Jurkat, Clone E6-1 (cell line): Measurements from ENCODE around the gene AGPAT3.
"Not testable (repeated sequence)": the region's sequence is repeated elsewhere in the genome, so short reads cannot be mapped to it uniquely, and the experiment has no call there.

ENCODE experiments used
- DNase-seq: peaks from one replicate; pipeline ENCODE4 v3.0.0-alpha.2; 2011; ENCODE audit warnings: low read depth, low spot score
- H3K4me3 ChIP-seq: 2 replicates; pipeline ENCODE4 v1.5.1; 2011; ENCODE audit warnings: mild to moderate bottlenecking, low read length, control low read depth, moderate library complexity

Gene AGPAT3

DNA sequence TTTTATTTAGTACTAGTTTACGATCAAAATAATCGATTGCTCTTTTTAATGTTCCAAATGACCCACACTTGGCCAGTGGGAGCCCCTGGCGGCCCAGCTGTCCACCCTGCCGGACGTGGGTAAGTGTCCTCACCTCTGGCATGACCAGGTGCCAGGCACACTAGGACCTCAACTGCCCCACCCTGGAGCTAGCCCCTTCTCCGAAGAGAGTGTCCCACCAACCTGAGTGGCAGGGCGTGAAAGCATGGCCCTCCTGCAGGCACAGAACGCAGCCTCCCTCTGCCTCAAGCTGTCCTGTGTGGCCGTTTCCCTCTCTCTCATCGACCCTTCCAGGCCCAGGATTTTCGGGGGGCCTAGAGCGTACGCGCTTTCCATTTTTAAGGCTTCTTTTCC is 32.9 kb upstream of the AGPAT3 start:
- DNase-seq = no peak
- no peak overlapping the region for H3K4me3 ChIP-seq

DNA sequence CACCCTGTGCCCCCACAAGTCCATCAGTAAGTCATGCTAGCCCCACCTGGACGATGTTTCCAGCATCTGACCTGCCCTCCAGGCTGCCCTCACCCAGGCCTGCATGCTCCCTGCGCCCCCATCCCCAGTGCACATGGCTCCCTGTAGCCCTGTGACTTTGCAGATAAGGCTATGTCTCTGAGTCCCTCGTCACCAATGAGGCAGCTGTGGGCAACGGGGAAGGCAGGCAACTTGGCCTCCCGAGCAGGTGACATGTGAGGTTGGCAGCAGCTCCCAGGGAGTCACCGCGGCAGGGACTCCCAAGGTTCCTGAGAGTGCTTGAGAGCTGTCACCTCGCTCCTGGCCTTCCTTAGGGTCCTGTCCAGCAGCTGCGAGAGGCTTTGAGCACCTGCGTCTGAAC is 32.4 kb upstream of the AGPAT3 start:
- H3K4me3 ChIP-seq = no peak overlapping the region
- no peak for DNase-seq

DNA sequence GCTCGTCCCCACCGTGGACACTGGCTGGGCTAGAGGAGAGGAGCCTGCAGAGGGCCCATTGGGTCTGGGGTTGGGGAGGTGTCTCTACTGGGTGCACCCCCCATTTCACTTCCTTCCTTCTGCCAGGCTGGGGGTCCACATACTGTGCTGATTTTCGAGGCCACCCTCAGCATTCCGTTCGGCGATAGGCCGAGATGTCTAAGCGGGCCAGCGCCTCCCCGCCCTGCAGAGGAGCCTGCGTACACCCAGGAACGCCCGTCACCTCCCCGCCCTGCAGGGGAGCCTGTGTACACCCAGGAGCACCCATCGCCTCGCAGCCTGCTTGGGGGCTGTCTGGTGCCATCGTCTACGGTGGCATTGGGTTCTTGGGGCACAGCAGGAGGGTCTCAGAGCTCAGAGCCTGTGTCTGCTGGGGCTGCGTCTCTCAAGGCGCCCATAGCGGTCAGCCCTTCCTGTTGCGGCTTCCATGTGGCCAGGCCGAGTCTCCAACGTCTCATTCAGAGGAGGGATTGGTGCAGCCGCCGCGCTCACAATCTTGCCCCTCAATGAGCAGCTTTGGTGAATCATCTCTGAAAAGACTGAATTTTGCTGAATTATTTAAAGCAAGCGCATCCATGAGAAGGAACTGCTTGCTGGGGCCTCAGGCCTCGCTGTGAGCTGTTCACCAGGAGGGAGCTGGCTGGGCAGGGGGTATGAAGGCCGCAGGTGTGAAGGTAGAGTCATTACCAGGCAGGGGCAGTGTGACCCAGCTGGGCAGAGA is 30.7 kb upstream of the AGPAT3 start:
- DNase-seq = no peak
- H3K4me3 ChIP-seq = no peak overlapping the region

DNA sequence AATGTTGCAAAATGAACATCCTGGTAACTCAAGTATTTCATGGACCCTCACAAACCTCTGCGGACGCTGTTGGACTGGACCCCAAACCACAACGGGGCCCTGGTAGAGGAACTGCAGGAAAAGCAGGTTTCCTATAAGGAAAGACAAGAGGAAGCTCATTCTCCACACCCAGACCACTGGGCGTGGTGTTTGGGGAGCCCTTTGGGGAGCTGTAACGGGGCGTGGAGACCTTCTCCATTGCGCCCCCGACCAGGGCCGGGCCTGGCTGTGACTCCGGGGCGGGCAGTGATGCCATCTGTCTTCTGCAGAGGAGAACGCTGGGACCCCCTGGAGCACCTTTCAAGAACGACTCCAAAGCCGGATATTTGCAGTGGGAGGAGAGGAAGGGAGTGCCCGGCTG is 30.0 kb upstream of the AGPAT3 start:
- no peak overlapping the region for H3K4me3 ChIP-seq
- DNase-seq = no peak

DNA sequence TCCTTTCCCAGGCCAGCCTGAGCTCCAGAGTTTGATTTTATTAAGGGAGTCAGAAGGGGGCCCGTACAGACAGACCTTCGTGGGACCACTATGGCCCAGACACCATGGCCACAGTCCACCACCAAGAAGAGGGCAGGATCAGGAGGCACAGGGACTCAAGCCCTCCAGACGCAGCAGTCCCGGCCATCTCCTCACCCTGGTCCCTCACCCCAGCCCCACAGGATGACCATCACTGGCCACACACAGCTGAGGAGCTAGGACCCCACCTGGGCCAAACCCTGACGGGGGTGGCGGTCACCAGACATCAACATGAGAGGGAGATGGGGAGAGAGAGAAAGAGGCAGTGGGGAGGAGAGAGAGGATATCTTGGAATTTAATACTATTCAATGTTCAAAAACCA is 29.2 kb upstream of the AGPAT3 start:
- DNase-seq = no peak
- H3K4me3 ChIP-seq = no peak overlapping the region

DNA sequence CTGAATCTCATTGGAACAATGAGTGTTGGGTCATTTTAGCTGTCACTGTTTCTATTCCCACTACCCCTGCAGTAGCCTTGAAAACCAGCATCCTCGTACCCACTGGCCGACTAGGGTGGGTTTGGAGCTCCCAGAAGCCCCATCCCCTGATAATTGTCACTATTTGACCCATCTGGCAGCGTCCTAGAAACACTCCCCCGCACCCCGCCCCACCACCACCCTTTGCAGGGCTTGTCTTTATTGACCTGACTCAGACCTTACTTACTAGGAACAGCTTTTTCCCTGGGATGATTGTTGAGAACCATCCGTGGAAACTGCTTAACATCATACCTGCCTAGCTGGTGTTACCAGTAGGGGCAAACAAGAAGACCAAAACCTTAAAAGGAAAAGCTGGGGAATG is 28.4 kb upstream of the AGPAT3 start:
- H3K4me3 ChIP-seq = no peak overlapping the region

DNA sequence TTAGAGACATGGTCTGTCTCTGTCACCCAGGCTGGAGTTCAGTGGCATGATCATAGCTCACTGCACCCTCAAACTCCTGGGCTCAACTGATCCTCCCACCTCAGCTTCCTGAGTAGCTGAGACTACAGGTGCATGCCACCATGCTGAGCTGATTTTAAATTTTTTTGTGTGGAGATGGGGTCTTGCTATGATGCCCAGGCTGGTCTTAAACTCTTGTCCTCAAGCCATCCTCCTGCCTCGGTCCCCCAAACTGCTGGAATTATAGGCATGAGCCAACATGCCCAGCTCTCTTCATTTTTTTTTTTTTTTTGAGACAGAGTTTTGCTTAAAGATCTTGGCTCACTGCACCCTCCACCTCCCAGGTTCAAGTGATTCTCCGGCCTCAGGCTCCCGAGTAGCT is 24.8 kb upstream of the AGPAT3 start:
- H3K4me3 ChIP-seq = no peak overlapping the region
- no peak for DNase-seq

More for the DNA sequence above, 28.4 kb upstream of the AGPAT3 start:
- DNase-seq = no peak

DNA sequence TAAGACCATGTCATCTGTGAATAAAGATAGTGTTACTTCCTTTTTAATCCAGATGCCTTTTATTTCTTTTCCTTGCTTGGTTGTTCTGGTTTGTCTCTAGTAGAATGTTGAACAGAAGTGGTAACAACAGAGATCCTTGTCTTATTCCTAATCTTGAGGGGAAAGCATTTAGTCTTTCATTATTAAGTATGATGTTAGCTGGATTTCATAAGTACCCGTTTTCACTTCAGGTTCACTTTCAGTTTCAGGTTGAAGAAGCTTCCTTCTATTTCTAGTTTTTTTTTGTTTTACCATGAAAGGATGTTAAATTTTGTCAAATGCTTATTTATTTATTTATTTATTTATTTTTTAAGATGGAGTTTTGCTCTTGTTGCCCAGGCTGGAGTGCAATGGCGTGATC is 22.3 kb upstream of the AGPAT3 start:
- H3K4me3 ChIP-seq = no peak overlapping the region
- DNase-seq = no peak

DNA sequence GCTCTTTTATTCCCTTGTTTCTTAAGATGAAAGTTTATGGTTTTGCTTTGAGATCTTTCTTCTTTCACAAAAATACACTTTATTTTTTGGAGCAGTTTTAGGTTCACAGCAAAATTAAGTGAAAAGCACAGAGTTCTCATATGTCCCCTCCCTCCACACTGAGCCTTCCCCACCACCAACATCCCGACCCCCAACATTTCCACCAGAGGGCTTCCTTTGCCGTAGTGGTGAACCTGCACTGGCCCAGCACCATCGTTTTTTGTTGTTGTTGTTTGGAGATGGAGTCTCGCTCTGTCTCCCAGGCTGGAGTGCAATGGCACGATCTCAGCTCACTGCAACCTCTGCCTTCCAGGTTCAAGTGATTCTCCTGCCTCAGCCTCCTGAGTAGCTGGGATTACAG is 20.1 kb upstream of the AGPAT3 start:
- DNase-seq, H3K4me3 ChIP-seq: not testable (repeated sequence)

DNA sequence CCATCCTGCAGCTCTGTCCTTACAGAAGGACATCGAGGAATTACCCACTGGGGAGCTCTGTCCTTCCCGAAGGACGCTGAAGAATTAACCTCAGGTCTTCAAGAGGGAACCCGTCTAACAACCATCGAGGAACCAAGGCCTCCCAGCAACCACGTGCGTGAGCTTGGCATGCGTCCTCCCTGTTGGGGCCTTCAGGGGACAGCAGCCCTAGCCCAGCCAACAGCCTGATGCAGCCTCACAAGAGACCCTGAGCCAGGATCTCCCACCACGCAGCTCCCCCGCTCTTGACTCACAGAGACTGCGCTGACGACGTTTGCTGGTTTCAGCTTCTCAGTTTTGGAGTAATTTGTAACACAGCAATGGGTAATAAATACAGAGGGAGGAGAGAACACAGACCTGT is 19.6 kb upstream of the AGPAT3 start:
- no peak overlapping the region for H3K4me3 ChIP-seq
- no peak for DNase-seq

DNA sequence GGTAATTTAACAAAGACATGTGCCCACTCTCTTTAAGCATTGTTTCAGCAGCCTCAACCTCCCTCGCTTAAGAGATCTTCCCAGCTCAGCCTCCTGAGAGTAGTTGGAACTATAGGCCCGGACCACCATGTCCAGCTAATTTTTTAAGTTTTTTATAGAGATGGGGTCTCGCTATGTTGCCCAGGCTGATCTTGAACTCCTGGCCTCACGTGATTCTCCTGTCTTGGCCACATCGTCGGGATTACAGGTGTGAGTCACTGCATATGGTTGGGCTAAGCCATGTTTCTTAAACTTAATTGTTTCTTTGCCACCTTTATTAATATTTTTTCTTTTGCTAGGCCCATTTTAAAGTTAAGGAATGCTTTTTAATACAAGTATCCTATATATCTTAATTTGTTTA is 18.6 kb upstream of the AGPAT3 start:
- no peak overlapping the region for H3K4me3 ChIP-seq
- DNase-seq = no peak

DNA sequence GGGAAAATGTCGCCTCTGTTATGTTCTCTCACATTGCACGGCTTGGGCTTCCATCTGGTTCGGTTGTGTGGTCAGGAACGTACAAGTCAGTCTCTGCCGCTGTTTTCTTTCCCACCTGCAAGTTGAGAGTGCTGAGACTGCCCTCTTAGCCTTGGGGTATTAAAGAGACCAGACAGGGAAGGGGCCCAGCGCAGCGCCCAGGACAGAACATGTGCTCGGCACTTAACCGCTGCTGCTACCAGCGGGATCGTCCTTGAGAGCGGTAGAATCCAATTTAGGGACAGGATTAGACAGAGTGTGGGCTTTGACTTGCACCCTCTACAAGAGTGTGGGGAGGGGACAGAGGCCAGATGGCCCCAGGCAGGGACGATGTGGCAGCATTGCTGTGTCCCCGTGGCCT is 17.7 kb upstream of the AGPAT3 start:
- no peak for DNase-seq
- no peak overlapping the region for H3K4me3 ChIP-seq

DNA sequence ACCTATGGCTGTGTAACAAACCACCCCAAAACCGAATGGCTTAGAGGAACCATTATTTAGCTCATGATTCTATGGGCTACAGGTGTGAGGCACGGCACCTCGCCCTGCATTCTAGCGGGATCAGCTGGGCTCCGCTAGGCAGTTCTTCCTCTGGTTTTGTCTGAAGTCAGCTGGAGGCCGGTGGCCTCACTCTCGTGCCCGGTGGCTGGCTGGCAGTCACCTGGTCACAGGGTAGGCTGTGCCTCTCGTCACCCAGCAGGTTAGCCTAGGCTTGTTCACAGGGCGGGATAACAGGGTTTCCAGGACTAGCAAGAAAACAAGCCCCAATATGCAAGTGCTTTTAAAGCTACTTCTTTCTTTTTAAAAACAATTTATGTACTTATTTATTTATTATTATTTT is 16.3 kb upstream of the AGPAT3 start:
- DNase-seq = no peak
- no peak overlapping the region for H3K4me3 ChIP-seq

DNA sequence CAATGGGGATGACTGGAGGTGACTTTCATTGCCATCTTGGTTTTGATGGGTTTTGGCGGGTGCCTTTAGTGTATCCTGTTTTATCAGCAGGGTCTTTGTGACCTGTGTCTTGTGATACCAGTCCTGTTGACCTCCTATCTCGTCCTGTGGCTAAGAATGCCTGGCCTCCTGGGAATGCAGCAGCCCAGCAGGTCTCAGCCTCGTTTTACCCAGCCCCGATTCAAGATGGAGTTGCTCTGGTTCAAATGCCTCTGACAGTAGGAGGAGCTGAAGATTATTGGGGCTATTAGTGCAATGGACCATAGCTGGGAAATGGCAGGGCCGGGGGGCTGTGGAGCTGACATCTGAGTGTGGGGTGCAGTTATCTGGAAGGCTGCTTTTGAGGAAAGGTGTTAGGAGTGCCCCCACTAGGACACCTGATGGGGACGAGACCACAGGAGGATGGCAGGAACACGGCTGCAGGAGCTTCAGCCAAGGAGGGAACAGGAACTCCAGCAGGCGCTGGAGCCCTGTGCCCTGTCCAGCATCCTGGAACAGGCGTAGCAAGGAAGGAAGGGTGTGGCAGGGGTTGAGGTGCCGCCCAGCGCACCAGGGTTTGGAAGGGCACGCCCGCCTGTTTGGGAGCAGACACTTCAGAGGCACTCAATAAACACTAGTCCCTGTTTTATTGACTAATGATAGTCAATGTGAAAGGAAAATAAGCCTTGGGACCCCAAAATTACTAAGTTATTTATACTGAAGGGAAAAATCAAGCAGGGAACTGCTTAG is 15.3 kb upstream of the AGPAT3 start:
- no peak overlapping the region for H3K4me3 ChIP-seq
- no peak for DNase-seq

DNA sequence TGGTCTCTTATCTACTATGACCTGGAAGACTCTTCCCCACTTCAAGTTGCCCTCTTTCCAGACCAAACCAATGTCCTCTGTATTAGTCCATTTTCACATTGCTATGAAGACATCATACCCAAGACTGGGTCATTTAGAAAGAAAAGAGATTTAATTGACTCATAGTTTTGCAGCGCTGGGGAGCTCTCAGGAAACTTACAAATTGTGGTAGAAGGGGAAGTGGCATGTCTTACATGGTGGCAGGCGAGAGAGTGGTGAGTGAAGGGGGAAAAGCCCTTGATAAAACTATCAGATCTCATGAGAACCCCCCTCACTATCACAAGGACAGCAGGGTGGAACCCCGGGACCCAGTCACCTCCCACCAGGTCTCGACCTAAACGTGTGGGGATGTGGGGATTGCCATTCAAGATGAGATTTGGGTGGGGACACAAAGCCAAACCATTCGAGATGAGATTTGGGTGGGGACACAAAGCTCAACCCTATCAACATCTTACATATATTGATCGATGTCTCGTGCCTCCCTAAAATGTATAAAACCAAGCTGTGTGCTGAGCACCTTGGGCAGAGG is 14.2 kb upstream of the AGPAT3 start:
- no peak for DNase-seq
- no peak overlapping the region for H3K4me3 ChIP-seq

DNA sequence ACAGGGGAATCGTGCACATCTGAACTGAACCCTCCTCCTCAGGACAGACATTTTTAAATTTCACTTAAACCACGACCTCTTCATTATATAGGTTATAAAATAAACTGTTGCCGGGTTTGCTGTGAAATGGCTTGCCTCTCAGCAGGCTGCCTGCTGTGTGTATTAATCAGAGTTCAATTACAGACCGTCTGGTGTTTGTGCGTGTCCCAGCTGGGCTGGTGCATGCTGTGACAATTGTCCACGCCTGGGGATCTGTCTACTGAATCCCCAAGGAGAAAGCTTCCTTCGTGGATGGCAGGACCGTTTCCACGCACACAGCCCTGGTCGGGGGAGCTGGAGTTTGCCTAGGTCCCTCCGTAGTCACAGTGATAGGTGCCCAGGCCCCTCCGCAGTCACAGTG is 13.4 kb upstream of the AGPAT3 start:
- no peak overlapping the region for H3K4me3 ChIP-seq
- DNase-seq = no peak

DNA sequence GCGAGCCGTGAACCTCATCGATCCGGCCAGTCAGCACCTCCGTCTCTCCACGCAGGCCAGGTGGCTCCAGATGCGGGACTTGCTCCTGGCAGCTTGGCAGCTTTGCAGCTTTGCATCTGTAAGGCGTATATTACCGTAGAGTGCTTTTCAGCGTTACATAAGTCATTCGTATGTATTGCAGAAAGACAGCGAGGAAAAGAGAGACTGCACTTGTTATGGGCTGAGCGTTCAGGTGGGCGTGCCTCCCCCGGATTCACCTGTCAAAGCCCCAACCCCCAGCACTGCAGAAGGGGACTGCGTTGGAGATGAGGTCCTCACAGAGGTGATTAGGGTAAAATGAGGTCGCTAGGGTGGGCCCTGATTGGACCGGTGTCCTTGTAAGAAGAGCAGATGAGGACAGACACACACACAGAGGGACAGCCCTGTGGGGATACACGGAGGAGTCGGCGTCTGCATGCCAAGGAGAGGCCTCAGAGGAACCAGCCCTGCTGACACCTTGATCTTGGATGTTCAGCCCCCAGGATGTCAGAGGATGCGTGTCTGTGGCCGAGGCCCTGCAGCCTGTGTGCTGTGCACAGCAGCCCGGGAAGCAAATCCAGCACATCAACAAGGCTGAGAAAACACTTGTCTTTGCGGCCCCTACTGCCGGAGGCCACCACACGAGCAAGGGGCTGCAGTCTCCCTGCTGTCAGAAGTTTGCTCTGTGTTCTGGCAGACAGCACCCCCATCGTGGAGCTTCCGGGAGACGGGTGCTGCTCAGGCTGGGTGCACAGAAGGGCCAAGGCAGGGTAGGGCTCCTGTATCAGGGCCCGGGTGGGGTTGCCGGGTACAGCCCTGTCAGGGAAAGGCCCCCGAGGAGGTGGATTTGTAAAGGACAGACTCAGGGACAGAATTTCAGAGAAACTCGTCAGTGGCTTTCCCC is 10.9 kb upstream of the AGPAT3 start:
- H3K4me3 ChIP-seq = no peak overlapping the region
- DNase-seq = no peak

DNA sequence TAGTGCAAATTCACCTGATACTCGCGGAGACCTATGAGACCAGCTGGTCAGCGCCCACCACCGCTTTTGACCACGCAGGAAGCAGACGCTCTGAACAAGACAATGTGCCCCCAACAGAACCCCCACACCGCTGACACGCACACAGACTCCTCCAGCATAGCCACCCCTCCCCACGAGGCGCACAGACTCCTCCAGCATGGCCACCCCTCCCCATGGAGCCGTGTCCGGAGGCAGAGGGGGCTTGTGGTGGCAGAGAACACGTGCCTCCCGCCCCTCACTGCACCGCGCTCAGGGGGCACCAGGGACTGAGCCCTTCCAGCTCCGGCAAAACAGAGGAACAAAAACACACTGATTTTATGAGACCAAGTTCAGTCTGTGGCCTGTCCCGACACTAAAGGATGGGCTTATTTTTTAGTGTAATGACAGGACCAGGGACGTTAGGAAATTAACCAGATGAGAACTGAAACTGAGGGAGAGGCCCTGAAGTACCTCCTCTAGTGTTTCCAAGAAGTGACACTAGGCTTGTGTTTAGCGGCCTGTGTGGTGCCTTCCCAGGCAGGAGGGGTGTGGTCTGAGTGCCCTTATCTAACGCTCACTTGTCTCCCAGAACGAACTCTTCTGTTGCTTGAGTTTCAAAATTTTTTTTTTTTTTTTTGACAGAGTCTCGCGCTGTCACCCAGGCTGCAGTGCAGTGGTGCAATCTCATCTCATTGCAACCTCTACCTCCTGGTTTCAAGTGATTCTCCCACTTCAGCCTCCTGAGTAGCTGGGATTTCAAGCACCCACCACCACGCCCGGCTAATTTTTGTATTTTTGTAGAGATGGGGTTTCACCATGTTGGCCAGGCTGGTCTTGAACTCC is 10.0 kb upstream of the AGPAT3 start:
- no peak for DNase-seq
- H3K4me3 ChIP-seq = no peak overlapping the region

DNA sequence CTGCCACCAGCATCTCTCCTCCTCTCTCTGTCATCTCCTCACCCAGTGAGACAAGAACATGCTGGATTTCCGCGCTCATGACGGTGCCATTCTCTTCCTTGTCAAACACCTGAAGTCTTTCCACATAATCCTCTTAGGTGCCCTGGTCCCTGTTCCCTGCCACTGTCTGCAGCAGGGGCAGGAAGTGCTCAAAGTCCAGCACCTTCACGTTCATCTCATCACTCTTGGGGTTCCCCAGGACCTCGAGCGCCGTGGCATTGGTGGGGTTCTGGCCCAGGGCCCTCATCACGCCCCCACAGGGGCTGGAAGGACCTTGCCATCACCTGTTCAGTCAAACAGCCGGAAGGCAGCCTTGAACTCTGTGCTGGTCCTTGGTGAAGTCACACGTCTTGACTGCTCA is 9.1 kb upstream of the AGPAT3 start:
- no peak overlapping the region for H3K4me3 ChIP-seq
- no peak for DNase-seq
